Kidney capillary endothelial cell (primary cell): ENCODE measurements around the gene OR4D1.
A peak's percentile ranks its signal among the peaks of the same experiment; 100 is the strongest.

Source experiments
- DNase-seq: peaks from one replicate; pipeline ENCODE4 v3.0.0-alpha.2; 2018; ENCODE audit warnings: low spot score

Gene OR4D1

DNA sequence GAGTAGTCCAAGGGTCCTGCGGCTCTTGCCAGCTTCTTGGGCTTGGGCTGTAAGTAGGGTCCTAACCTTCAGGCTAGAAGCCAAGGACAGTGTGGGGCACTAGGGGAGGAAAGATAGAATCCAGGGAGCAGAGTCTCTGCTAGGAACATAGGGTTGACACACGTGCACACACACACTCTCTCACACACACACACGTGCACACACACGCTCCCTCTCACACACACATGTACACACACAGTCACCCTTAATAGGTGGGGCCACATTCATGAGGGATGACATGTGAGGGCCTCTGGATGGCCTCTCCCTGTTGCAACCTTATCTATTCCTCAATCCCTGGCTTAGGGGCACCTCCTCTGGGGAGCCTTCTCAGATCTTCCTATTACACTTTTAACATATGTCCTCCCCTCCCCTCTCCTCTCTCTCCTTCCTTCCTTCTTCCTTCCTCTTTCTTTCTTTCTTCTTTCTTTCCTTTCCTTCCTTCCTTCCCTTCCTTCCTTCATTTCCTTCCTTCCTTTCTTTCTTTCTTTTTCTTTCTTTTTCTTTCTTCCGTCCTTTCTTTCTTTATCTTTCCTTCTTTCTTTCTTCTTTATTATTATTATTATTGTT is 47.4 kb downstream of the OR4D1 start:
- DNase-seq = no peak

DNA sequence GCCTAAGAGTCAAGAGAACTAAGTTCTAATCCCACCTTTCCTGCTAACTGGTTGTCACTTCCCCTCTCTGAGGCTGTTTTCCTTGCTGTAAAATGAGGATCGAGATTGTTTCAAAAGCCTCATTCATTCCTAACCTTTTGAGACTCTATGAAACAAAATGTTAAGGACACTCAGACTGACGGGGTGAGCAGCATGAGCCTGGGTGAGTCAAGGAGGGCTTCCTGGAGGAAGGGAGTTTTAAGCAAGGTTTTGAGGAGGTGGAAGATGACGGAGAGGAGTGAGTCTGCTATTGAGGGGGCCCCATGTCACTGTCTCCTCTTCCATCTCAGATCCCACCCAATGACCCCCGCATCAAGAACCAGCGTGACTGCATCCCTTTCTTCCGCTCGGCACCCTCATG is 48.4 kb downstream of the OR4D1 start:
- DNase-seq = no peak

DNA sequence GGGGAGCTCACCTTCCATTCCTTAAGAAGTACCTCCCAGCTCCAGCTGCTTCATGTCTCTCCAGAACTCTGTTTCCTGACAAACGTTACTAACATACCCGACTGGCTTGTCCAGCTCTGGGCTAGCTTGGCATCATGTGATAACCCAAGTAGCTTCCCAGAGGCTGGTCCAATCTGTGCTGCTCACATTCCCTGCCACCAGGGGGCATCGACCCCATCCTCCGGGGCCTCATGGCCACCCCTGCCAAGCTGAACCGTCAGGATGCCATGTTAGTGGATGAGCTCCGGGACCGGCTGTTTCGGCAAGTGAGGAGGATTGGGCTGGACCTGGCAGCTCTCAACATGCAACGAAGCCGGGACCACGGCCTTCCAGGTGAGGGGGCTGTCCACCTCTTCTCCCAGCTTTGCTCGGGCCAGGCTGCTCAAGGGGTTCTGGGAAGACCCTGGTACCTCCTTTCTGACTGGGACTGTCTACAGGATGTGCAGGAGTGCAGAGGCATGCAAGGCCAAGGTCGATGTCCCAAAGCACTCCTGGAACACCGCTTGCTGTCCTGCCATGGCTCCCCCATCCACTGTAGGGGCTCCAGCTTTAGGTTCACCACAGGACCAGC is 51.9 kb downstream of the OR4D1 start:
- DNase-seq = peak; percentile 39

DNA sequence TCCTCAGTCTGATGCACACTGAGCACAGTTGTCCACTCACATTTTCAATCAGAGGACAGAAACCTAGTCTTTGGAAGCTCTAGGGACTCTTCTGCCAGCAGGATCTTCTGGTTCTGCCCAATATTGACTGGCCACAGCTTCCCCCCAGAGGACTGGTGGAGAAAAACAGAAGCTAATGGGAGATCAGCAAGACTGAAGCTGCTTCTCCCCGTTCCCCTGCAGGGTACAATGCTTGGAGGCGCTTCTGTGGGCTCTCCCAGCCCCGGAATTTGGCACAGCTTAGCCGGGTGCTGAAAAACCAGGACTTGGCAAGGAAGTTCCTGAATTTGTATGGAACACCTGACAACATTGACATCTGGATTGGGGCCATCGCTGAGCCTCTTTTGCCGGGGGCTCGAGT is 54.7 kb downstream of the OR4D1 start:
- DNase-seq = no peak

DNA sequence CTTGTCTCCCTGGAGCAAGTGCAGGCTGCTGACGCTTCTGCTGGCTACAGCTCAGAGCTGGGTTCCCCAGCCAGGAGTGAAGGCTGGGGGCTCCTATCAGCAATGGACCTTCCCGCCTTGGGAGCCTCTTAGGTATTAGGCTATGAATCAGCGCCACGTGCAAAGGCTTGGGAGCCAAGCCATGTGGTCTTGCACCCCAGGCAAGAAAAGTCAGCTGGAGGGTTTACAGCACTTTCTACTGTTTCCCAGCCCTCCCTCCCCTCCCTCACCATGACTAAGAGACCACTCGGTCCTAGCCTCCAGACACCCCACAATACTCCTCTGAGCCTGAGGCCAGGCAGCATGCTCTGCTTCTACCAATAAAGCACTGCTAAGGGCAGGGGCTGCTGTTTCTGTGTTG is 56.6 kb downstream of the OR4D1 start:
- no peak for DNase-seq

DNA sequence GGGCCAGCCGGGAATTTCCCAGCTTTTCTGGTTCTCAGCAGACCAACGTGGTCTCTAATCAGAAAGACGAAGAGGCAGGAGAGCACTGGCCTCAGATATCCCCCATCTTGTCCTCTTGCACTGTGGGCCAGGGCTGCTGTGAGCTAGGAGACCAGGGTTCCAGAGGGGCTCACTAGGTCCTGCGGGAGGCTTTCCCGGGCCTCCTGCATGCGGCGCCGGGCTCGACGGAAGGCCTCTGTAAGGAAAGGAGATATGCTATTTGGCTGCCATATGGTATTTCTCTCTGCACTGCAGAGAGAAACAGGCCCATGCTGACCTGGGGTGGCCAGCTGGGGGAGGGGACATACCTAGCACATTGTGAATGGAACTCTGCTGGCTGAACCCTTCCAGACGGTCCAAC is 57.8 kb downstream of the OR4D1 start:
- DNase-seq = no peak

DNA sequence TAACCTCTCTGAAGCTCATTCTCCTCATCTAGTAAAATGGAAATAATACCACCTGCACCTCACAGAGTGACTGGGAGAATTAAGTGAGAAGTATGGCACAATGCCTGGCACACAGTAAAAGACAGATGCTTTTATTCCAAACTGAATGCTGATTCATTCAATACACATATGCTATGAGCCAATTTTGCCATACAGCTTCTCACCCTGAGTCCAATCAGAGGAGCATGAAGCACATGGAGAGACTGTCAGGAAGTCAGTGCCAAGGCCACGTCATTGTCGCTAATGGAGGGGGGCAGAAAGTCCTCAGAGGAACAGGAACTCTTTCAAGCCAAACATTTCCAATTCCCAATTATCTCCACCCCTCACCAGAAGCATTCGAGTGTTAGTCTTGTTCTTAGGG is 59.3 kb downstream of the OR4D1 start:
- DNase-seq = no peak

DNA sequence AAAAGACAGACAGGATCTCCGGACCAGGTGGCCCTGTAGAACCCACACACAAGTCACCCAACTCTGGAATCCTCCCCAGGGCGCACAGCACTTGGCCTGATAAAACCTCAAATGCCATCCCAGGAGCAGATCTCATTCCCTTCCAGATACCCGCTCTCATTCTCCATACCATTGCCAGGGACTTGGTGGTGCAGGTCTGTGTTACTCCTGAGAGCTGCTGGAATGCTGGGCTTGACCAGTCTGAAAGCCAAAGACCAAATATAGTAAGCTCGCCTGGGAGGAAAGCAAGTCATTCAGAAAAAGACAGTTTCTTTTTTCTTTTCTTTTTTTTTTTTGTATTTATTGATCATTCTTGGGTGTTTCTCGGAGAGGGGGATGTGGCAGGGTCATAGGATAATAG is 60.2 kb downstream of the OR4D1 start:
- DNase-seq = no peak
